Duodenal mucosa (tissue), 2 donors: ENCODE measurements around the gene REPIN1.

ENCODE experiments used
- H3K27ac ChIP-seq: one replicate; pipeline ENCODE4 v1.7.0; 2013; ENCODE audit warnings: low read depth, low read length
- H3K27me3 ChIP-seq, 2 donors: one replicate each; pipeline ENCODE4 v1.7.0; 2013; ENCODE audit warnings: low read length in 2 of 2, control low read depth in 1 of 2; ENCODE audit not compliant: insufficient read depth in 2 of 2, control insufficient read depth in 1 of 2
- H3K36me3 ChIP-seq, 2 donors: one replicate each; pipeline ENCODE4 v1.7.0; 2013; ENCODE audit warnings: low read length in 2 of 2, control low read depth in 1 of 2; ENCODE audit not compliant: insufficient read depth in 2 of 2, control insufficient read depth in 1 of 2
- H3K4me1 ChIP-seq, 2 donors: one replicate each; pipeline ENCODE4 v1.7.0; 2013; ENCODE audit warnings: low read length in 2 of 2, control low read depth in 1 of 2; ENCODE audit not compliant: insufficient read depth in 2 of 2, control insufficient read depth in 1 of 2
- H3K4me3 ChIP-seq, 2 donors: one replicate each; pipeline ENCODE4 v1.7.0; 2013; ENCODE audit warnings: low read length in 2 of 2, low read depth in 1 of 2
- H3K9ac ChIP-seq, 2 donors: one replicate each; pipeline ENCODE4 v1.7.0; 2013; ENCODE audit warnings: low read length in 2 of 2, low read depth in 1 of 2
- H3K9me3 ChIP-seq, 2 donors: one replicate each; pipeline ENCODE4 v1.7.0; 2013; ENCODE audit warnings: low read length in 2 of 2, control low read depth in 1 of 2; ENCODE audit not compliant: control insufficient read depth in 1 of 2

Gene REPIN1

GRCh38 chr7:150326657-150327268 lies 41.9 kb upstream of the REPIN1 start:
- H3K4me3 ChIP-seq: no peak overlapping the region
- H3K27ac ChIP-seq: no peak overlapping the region
- peaks cover 7 to 29% of the 10 kb centered on the region in 2 donors for H3K36me3 ChIP-seq
- no peaks in the 10 kb centered on the region for H3K27me3 ChIP-seq
- H3K9me3 ChIP-seq: no peaks in the 10 kb centered on the region
- no peak overlapping the region for H3K9ac ChIP-seq
- peaks cover 27% of the 10 kb centered on the region in 2 donors for H3K4me1 ChIP-seq

GRCh38 chr7:150327308-150327707 lies 41.3 kb upstream of the REPIN1 start:
- Histone ChIP-seq H3K36me3 (peaks cover 7 to 29% of the 10 kb centered on the region in 2 donors), H3K4me3 (no peak overlapping the region), H3K4me1 (peaks cover 22 to 24% of the 10 kb centered on the region in 2 donors), H3K27me3 (no peaks in the 10 kb centered on the region), H3K9me3 (no peaks in the 10 kb centered on the region), H3K27ac (no peak overlapping the region), H3K9ac (no peak overlapping the region)

- H3K9me3 ChIP-seq: no peaks in the 10 kb centered on the region
- H3K9ac ChIP-seq: no peak overlapping the region
- H3K36me3 ChIP-seq: peaks cover 7 to 29% of the 10 kb centered on the region in 2 donors
- no peaks in the 10 kb centered on the region for H3K27me3 ChIP-seq
- no peak overlapping the region for H3K4me3 ChIP-seq
- H3K4me1 ChIP-seq: peaks cover 7 to 14% of the 10 kb centered on the region in 2 donors
- H3K27ac ChIP-seq: no peak overlapping the region
Observed at GRCh38 chr7:150329331-150330120, 39.1 kb upstream of the REPIN1 start.

GRCh38 chr7:150330211-150330885 lies 38.3 kb upstream of the REPIN1 start:
- H3K27me3 ChIP-seq: no peaks in the 10 kb centered on the region
- peaks cover 7 to 28% of the 10 kb centered on the region in 2 donors for H3K36me3 ChIP-seq
- peaks cover 0 to 11% of the 10 kb centered on the region in 2 donors for H3K4me1 ChIP-seq
- no peaks in the 10 kb centered on the region for H3K9me3 ChIP-seq
- no peak overlapping the region for H3K9ac ChIP-seq
- no peak overlapping the region for H3K27ac ChIP-seq
- H3K4me3 ChIP-seq: no peak overlapping the region

- H3K4me3 ChIP-seq: no peak overlapping the region
- H3K9me3 ChIP-seq: no peaks in the 10 kb centered on the region
- no peaks in the 10 kb centered on the region for H3K27me3 ChIP-seq
- H3K9ac ChIP-seq: no peak overlapping the region
- H3K4me1 ChIP-seq: peaks cover 5 to 10% of the 10 kb centered on the region in 2 donors
- H3K36me3 ChIP-seq: peaks cover 12 to 22% of the 10 kb centered on the region in 2 donors
- no peak overlapping the region for H3K27ac ChIP-seq
Observed at GRCh38 chr7:150332852-150333635, 35.6 kb upstream of the REPIN1 start.

- Histone ChIP-seq H3K27me3 (no peaks in the 10 kb centered on the region), H3K9me3 (no peaks in the 10 kb centered on the region), H3K4me1 (peaks cover 5 to 10% of the 10 kb centered on the region in 2 donors), H3K36me3 (peaks cover 9 to 16% of the 10 kb centered on the region in 2 donors), H3K27ac (no peak overlapping the region), H3K4me3 (no peak overlapping the region), H3K9ac (no peak overlapping the region)
Observed at GRCh38 chr7:150333659-150334058, 35.0 kb upstream of the REPIN1 start.

GRCh38 chr7:150334108-150334507 lies 34.5 kb upstream of the REPIN1 start:
- Histone ChIP-seq H3K27ac (no peak overlapping the region), H3K27me3 (no peaks in the 10 kb centered on the region), H3K9ac (no peak overlapping the region), H3K36me3 (peaks cover 5 to 12% of the 10 kb centered on the region in 2 donors), H3K4me1 (peaks cover 5 to 10% of the 10 kb centered on the region in 2 donors), H3K9me3 (no peaks in the 10 kb centered on the region), H3K4me3 (no peak overlapping the region)

GRCh38 chr7:150335108-150335773 lies 33.4 kb upstream of the REPIN1 start:
- Histone ChIP-seq H3K36me3 (peaks cover under 1 to 5% of the 10 kb centered on the region in 2 donors), H3K9ac (no peak overlapping the region), H3K9me3 (no peaks in the 10 kb centered on the region), H3K4me3 (no peak overlapping the region), H3K27ac (no peak overlapping the region), H3K27me3 (peaks cover 0 to 5% of the 10 kb centered on the region in 2 donors), H3K4me1 (peaks cover 16 to 20% of the 10 kb centered on the region in 2 donors)

- Histone ChIP-seq H3K27me3 (peaks cover 0 to 5% of the 10 kb centered on the region in 2 donors), H3K27ac (no peak overlapping the region), H3K4me1 (peaks cover 18 to 22% of the 10 kb centered on the region in 2 donors), H3K4me3 (no peak overlapping the region), H3K9me3 (no peaks in the 10 kb centered on the region), H3K36me3 (peaks cover 0 to 5% of the 10 kb centered on the region in 2 donors), H3K9ac (no peak overlapping the region)
Observed at GRCh38 chr7:150335774-150336112, 32.9 kb upstream of the REPIN1 start.
